ENCODE measurements around the gene ERVMER34-1.

ERVMER34-1 gene, protein sequence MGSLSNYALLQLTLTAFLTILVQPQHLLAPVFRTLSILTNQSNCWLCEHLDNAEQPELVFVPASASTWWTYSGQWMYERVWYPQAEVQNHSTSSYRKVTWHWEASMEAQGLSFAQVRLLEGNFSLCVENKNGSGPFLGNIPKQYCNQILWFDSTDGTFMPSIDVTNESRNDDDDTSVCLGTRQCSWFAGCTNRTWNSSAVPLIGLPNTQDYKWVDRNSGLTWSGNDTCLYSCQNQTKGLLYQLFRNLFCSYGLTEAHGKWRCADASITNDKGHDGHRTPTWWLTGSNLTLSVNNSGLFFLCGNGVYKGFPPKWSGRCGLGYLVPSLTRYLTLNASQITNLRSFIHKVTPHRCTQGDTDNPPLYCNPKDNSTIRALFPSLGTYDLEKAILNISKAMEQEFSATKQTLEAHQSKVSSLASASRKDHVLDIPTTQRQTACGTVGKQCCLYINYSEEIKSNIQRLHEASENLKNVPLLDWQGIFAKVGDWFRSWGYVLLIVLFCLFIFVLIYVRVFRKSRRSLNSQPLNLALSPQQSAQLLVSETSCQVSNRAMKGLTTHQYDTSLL

DNA sequence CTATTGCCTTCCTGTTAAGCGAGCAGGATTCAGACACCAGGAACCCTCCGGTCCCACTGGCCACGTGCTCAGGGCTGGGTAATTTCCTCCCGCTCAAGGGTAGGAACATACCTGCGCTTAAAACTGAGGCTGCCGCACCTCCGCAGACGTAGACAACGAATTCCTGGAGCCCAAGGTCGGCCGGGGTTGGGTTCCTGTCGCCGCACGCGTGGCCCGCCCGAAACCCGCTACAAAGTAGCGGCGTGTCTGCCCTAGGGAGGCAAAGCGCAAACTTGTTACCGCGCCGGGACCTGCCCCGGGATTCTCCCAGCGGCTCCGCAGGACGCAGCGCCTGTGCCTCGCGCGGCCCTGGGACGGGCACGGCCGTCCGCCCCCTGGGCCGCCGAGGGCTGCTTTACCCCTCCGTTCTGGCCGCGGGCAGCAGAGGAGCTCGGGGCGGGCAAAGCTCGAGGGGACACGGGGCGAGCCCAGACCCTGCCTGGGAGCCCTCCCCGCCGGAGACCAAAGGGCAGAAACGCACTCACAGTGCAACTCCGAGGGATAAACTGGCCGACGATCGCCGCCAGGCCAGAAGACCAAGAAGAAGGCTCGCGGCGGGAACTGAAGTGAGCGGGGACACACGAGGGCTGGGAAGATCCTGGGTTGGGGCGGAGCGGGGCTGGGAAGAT lies at the start of gene ERVMER34-1:
Gene ERVMER34-1, minus strand, starts transcription at position 607 of the 668 bp plus-strand sequence. CDS start 5,905 bp downstream, outside the sequence.
- no peak for DNase-seq

DNA sequence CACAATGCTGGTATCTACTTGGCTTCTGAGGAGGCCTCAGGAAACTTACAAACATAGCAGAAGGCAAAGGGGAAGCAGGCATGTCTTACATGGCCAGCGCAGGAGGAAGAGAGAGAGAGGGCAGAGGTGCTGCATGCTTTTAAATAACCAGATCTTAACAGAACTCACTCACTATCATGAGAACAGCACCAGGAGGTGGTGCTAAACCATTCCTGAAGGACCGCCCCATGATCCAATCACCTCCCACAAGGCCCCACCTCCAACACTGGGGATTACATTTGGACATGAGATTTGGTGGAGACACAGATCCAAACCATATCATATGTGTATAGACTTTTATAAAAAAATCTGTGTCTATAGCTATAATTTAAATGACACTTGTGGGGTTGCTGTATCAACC lies 48.6 kb upstream of the ERVMER34-1 start:
- no peak for DNase-seq

DNA sequence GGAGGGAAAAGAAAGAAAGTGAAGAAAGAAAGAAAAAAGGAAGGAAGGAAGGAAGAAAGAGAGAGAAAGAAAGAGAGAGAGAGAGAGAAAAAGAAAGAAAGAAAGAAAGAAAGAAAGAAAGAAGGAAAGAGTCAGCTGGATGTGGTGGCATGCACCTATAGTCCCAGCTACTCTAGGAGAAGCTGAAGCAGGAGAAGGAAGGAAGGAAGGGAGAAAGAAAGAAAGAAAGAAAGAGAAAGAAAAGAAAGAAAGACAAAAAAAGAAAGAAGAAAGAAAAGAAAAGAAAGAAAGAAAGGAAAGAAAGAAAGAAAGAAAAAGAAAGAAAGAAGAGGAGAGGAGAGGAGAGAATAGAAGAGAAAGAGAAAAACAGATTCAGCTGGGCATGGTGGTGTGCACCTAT lies 44.3 kb upstream of the ERVMER34-1 start:
- no peak for DNase-seq

DNA sequence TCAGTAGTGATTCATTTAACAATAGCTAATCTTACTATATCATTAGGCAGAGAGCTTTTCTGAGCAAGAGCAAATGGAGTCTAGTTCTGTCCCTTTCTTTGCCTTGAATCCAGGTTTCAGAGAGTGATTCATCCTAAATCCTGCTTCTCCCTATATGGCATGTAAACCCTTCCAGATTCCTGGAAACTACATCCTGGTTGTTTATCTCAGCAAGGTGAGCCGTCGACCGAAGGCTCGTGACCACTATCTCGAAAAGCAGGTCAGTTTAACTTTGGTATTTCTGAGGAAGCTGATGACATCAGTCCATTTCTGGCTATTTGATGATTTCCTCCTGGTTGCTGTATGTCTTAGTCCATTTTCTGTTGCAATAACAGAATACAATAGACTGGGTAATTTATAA lies 40.7 kb upstream of the ERVMER34-1 start:
- DNase-seq = no peak

DNA sequence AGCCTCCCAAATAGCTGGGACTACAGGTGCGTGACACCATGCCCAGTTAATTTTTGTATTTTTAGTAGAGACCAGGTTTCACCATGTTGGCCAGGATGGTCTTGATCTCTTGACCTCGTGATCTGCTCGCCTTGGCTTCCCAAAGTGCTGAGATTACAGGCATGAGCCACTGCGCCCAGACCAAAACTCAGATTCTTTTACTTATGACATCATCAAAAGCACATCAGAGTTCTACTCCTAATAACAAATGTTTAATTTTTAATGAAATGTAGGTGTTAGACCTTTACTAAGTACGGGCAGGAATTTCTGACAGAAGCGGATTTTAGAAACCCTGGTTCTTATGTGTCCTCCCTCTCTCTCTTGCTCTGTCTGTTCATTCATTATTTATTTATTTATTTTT lies 38.5 kb upstream of the ERVMER34-1 start:
- DNase-seq = no peak

DNA sequence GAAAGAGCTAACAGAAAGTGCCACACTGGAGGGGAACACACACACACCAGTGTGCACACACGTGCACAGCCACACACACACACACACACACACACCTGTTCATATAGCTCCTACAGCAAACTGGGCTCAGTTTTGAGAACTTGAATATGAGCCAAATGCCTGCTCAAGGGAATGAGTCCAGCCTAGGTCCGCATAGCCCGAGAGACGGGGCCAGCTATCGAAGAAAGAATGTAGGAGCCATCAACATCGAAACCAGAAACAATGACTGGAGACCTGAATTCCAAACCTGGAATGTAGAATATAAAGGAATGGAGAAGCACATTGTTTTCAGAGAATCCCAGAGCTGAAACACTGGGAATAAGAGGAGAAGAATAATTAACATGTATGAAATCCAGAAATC lies 37.6 kb upstream of the ERVMER34-1 start:
- no peak for DNase-seq

DNA sequence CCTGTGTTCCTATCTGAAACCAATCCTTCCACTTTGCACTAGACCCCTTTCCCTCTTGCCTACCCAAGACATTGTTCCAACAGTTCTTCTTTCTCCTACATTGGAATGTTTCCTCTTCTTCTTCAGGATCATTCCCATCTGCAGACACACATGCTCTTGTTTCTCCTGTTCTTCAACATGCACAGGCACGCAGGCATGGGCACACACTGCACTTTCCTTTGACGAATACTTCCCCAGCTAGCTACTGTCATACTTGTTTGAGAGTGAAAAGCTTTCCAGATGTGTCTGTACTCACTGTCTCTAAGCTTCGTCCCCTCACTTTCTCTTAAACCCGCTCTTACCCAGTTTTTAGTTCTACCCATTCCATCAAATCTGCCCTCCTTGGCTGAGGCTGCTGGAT lies 31.8 kb upstream of the ERVMER34-1 start:
- DNase-seq = no peak

DNA sequence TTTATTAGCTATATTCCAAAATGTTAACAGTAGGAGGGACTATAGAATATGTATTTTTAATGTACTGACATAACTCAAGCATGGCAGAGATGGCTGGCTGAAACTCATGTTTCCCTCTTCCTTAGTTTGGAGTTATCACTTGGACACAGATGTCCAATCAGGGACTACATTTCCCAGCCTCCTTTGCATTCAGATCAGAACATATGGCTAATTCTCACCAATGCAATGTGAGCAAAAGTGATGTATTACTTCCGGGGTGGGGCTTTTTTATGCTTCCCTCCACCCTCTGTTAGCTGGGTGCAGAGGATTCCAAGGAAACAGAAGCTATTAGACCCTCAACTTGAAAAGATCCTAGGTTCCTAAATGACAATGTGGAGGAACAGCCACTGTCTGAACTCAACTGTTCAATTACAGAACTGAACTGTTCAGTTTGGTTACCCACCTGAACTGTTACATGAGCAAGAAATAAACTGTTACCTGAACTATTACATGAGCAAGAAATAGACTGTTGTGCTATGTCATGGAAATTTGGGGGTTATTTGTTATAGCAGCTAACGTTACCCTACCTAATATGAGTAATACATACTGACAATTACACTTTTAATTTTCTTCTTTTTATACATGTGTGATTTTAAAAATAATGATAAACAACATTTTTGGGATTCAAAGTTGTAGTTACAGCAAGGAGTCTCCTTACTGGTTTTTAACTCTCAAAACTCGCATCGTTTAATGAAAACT lies 29.6 kb upstream of the ERVMER34-1 start:
- no peak for DNase-seq

DNA sequence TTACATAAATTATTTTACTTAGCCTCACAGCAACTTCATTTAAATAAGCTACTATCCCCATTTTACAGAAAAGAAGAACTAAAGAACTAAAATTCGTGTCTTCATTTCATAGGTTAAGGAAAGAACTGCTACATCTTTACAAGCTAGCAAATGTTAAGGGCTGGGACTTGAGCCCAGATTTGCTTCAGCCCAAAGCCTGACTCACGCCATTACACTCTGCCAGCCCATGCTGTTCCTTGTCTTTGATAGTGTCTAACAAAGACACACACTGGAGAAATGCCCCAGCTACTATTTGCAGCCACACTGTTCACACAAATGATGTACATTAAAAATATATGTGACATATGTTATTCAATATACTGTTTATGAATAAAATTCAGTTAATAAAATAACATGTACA lies 29.0 kb upstream of the ERVMER34-1 start:
- DNase-seq = no peak

DNA sequence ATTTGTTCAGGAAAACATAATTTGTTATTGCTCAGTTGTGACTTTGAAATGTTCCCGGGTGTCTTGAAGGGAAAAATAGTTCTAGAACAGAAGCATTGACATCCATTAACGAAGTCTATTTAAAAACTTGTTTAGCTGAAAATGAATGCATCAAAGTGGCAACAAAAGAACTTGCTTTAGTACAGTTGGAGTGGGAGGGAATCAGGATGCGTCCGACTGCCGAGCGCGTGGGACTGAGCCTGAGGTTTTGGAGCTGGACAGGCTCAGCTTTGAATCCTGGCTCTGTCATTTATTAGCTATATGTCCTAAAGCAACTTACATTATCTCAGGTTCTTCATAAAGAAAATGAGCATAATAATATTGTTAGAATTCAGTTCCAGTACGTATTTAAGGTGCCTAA lies 9.0 kb upstream of the ERVMER34-1 start:
- DNase-seq = no peak

DNA sequence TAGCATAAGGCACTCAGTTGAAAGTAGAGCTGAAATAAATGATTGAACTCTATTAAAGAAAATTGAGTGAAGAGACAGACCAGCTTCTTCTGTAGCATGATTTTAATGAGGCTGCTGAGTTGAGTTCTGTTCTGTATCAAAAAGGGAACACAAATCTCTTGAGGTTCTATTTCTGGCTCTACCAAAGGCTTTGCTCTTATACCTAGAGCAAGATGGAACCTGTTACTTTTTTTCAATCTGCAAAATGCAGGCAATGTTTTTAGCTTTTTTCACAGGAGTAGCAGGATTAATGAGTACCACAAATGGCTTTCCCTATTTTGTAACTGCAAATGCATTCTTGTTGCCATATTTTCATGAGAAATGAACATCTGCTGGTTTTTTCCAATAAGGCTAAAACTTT lies 4.2 kb upstream of the ERVMER34-1 start:
- DNase-seq = no peak

DNA sequence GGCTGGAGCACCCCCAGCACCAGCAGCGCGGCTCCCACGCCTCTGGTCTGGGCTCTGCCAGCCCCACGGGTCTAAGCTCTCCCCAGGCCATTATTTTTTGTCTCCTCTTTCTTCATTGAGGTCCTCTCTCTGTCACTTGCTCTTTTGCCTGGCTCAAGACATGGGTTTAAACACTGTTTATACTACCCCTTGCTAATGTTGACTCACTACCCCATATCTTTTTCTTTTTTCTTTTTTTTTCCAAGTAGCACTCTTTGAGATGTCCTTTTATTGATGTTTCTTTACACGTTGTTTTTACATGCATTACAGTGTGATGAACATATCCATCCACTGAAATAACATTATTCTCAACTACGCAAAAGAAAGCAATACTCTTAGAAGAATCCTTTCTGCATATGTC lies 1.7 kb upstream of the ERVMER34-1 start:
- no peak for DNase-seq

DNA sequence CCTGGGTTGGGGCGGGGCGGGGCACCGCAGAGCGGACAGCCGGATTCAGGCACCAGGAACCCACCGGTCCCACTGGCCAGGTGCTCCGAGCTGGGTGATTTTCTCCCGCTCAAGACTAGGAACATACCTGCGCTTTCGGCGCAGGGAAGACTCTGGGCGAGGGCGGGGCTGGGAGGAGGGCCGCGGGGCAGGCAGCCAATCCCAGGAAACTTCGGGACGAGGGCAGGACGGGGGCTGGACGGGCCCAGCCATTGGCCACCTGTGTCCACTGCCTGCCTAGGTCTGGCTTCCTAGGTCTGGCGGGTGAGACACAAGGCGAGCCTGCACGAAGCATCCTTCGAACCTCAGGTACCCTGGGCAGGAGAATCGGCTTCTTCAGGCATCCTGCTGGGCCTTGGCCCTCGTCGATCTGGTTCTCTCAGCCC lies 274 bp upstream of the ERVMER34-1 start:
- DNase-seq = no peak

DNA sequence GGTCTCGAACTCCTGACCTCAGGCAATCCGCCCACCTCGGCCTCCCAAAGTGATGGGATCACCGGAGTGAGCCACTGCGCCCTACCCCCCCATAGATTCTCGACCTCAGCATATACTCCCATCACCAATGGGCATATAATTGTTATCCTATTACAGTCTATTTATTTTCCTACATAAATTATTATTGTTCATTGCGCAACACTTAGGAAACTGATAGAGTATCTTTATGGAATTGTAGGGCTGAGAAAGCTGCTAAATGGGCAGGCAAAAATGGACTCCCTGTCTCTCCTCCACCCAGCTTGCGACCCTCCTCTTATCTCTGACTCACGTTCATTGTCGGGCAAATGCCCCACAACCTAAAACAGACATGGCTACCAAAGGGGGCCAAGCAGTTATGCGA lies 1.0 kb downstream of the ERVMER34-1 start:
- no peak for DNase-seq

DNA sequence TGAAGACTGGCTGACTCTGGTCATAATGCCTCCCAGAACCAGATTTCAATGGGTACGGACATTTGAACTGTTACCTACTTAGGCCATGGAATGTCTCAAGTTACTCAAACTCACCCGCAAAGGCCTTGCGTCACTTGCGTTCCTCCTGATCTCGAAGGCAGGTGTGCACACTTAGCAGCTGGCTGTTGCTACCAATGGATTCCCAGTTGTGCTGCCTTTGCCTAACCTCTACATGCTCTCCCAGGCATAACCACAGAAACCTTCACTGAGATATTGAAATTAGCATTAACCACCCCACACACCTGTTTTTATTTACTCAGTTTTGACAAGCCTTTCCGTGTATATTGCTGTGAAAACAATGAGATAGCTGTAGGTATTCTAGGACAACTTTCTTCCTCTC lies 2.8 kb downstream of the ERVMER34-1 start:
- no peak for DNase-seq

DNA sequence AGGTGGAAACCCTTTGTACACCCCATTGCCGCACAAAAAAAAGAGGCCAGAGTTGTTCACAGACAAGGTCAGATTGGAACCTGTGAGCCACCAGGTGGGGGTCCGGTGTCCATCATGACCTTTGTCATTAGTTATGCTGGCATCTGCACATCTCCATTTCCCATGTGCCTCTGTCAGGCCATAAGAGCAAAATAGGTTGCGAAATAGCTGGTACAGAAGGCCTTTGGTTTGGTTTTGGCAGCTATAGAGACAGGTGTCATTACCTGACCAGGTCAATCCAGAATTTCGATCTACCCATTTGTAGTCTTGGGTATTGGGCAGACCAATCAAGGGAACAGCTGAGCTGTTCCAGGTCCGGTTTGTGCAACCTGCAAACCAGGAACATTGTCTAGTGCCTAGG lies 6.6 kb downstream of the ERVMER34-1 start:
- no peak for DNase-seq

DNA sequence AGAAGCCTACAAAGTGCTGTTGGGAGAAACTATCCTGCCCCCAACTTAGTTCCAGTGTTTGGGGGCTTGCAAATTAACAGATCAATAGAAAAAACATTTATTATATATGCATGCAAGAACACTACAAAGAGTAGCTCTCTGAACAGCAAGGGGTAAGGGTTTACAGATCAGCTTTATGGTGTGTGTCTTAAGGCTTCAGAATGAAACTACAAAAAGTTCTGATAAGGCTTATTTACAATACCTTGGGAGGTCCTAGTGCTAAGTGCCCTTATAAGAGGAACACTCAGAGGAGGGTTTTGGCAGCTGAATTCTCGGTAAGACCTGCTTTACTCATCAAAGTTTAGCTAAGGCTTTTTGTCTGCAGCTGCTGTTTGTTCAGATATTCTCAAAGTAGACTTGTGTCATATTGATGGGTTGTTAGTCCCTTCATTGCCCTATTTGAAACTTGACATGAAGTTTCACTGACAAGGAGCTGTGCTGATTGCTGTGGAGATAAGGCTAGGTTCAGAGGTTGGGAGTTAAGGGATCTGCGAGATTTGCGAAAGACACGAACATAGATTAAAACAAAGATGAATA lies 7.7 kb downstream of the ERVMER34-1 start:
- no peak for DNase-seq

DNA sequence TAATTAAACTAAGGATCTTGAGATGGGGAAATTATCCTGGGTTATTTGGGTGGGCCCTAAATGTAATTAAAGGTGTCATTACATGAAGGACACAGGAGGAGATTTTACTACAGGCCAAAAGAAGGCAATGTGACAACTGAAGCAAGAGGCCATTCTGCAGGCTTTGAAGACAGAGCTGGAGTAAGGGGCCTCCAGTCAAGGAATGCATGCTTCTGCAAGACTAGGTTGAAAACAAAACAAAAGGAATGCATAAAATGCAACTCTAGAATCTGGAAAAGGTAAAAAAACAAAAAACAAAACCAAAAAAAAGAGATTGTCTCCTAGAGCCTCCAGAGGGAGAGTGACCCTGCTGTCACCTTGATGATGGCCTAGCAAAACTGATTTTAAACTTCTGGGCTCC lies 21.6 kb downstream of the ERVMER34-1 start:
- no peak for DNase-seq

DNA sequence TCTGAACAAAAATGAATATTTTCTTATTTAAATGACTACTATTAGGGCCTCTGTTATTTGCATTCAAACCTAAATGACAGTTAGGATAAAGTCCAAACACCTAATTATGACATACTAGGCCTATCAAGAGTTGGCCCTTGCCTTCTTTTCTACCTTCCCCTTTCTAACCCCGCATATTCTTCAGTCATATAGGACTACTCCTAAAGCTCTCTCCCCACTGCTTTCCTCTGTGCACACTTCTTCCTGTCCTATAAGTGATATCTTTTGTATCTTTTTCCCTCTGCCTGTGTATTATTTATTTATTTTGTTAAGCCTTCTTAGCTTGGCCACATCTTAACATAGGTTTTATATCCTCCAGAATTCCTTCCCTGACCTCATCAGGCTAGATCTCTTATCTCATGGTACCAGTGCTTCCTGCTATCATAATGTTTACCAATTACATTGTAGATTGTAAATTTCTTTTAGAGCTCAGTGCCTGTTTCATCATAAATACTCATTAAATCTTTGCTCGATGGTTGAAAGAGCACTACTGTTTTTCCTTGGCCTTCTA lies 22.5 kb downstream of the ERVMER34-1 start:
- peak in 1 of 2 donors; percentile 33 for DNase-seq

DNA sequence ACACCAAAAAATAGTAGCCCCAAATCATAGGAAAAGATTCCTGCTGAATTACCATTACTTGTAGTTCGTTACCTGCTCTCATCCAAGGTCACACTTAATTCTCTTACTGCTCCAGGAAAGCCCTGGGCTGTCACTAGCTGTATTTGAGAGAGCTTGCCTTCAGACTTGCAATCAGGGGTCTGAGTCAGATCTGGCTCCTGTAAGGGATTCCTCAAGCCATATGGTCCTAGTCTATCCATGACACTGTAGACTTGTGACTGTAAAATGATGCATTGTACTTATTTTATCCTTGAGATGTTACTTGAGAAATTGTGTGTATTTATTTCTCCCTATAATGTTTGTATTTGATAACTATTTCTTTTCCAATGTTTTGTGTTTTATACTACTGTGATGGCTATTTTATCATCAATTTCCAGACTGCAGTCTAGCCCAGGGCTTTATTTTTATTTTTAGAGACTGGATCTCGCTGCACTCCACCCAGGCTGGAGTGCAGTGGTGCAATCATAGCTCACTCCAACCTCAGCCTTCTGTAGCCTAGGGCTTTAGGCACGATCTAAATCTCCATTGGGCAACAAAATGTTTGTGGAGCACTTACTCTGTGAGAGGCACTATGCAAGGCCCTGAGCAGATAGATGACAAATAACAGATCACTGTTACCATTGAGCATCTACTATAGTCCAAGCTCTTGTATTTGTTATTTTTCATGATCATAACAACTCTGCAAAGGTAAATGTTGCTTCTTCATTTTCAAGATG lies 24.2 kb downstream of the ERVMER34-1 start:
- no peak for DNase-seq

DNA sequence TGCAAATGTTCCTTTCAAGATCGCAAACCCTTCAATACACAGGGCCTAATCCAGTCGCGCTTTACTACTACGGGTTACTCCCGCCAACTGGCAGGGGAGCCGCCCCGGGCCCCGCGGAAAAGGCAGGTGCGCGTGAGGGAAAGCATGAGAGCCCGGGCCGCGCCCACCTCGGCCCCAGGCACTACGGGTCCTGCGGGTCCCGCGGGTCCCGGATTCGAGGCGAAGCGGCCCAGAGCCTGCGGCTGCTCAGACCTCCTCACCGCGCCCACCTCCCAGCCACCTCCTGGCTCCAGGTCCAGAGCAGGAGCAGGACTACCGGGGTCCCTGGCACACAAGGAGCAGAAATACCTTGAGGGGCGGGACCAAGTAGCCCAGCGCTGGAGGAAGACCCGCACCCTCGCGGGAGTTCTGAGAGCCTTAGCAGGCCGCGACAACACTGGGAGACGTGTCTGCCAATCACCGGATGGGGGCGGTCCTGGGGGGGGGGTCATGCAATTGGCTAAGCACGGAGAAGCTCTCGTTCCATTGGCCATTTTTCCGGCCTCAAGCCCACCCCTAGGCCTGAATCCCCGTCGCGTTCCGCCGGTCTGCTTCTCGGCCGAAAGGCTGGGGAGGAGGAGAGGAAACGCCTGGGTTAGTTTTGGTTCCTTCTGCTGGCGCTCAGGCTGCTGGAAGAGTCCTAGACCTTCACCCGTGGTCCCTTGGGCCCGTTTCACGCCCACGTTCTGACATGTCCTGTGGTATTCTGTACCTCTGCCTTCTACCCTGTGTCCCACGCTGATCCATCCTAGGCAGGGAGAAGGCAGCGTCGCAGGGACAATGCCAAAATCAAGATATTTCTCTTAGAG lies 29.0 kb downstream of the ERVMER34-1 start:
- peak; percentile 64 to 92 for DNase-seq

Measured in bone marrow (tissue), 2 donors.